Upper lobe of right lung (tissue), 1 donor: ENCODE results near the gene PXDC1. TPM values are rescaled to one million over a fixed set of nuclear protein-coding genes. Genes with fewer than 3 reads are reported as not detected.
"Not testable (repeated sequence)": the region's sequence is repeated elsewhere in the genome, so short reads cannot be mapped to it uniquely, and the experiment has no call there.

Experiments
- ATAC-seq: fragments of 200-7000 bp; cut with Tn5 transposase; one replicate; pipeline ENCODE4 v1.9.1; 2020; ENCODE audit warnings: mild to moderate bottlenecking, moderate library complexity
- DNase-seq: peaks from one replicate; pipeline ENCODE4 v3.0.0-alpha.2; 2020
- H3K27ac ChIP-seq: fragments of 200-600 bp; one replicate; pipeline ENCODE4 v1.8.0; 2022
- H3K27me3 ChIP-seq: fragments of 200-600 bp; one replicate; pipeline ENCODE4 v1.8.0; 2022; ENCODE audit warnings: mild to moderate bottlenecking
- H3K36me3 ChIP-seq: fragments of 200-600 bp; one replicate; pipeline ENCODE4 v1.8.0; 2022
- H3K4me1 ChIP-seq: fragments of 200-600 bp; one replicate; pipeline ENCODE4 v1.8.0; 2022
- H3K4me3 ChIP-seq: fragments of 200-600 bp; one replicate; pipeline ENCODE4 v1.8.0; 2022; ENCODE audit warnings: mild to moderate bottlenecking
- H3K9me3 ChIP-seq: fragments of 200-600 bp; one replicate; pipeline ENCODE4 v1.8.0; 2022
- intact Hi-C: fragments of 100-400 bp; cut with DNase I; formaldehyde crosslinking; loops from one replicate; pipeline ENCODE4 v1.11.0; 2022
- total RNA-seq: library from RNA; stranded (reverse); fragmentation: NEBNext Ultra II Directional; extraction: Animal tissue kit (Norgen Biotek cat#: 25700); gene quantifications from one replicate; pipeline ENCODE4 v1.2.1, GENCODE V29; 2021
- TF ChIP-seq, protein P1 (sequence below): fragments of 200-600 bp; IDR thresholded peaks from one replicate; pipeline ENCODE4 v1.8.0; 2022; ENCODE audit warnings: antibody characterized with exemption
- donor health status: DM: no; HTN: yes; CAD: no; lungs with severe emphysema.

The PXDC1 gene
- total RNA-seq, 1 donor from 2014 or later = 70.8 TPM

DNA sequence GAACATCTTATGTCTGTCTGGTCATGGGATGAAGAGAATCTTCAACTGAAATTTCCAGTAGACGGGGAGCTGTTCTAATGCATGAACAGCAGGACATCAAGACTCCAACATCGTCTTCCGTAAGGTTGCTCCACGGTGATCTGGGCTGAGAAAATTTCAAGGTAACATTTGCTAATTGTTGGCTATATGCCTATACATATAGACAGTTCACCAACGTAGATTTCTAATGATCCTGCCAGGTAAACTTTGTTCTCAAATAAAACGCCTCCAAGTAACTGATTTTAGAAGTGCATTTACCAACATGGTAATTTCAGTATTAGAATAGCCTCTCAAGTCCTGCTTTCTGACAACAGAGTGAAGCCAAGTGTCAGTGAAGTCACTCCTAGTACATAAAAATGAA, 11.3 kb upstream of the PXDC1 start:
- Histone ChIP-seq H3K9me3 (no peaks in the 10 kb centered on the region), H3K27ac (no peak overlapping the region), H3K36me3 (no peaks in the 10 kb centered on the region), H3K27me3 (no peaks in the 10 kb centered on the region), H3K4me1 (no peaks in the 10 kb centered on the region), H3K4me3 (no peak overlapping the region)
- intact Hi-C loops = no loop called here
- TF ChIP-seq, protein P1, sequence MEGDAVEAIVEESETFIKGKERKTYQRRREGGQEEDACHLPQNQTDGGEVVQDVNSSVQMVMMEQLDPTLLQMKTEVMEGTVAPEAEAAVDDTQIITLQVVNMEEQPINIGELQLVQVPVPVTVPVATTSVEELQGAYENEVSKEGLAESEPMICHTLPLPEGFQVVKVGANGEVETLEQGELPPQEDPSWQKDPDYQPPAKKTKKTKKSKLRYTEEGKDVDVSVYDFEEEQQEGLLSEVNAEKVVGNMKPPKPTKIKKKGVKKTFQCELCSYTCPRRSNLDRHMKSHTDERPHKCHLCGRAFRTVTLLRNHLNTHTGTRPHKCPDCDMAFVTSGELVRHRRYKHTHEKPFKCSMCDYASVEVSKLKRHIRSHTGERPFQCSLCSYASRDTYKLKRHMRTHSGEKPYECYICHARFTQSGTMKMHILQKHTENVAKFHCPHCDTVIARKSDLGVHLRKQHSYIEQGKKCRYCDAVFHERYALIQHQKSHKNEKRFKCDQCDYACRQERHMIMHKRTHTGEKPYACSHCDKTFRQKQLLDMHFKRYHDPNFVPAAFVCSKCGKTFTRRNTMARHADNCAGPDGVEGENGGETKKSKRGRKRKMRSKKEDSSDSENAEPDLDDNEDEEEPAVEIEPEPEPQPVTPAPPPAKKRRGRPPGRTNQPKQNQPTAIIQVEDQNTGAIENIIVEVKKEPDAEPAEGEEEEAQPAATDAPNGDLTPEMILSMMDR = no peak
- DNase-seq = no peak
- ATAC-seq = no peak

DNA sequence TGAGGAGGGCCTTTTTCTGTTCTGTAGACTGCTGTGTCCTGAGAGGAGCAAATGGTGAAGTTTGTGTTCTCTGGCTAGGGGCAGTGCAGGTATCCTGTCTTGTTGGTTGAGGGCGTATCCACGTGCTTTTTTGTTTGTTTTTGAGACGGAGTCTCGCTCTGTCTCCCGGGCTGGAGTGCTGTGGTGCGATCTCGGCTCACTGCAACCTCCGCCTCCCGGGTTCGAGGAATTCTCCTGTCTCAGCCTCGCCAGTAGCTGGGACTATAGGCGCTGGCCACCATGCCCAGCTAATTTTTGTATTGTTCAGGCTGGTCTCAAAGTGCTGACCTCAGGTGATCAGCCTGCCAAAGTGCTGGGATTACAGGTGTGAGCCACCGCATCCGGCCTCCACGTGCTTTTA, 10.8 kb upstream of the PXDC1 start:
- no peaks in the 10 kb centered on the region for H3K36me3 ChIP-seq
- no peak overlapping the region for H3K4me3 ChIP-seq
- no peak overlapping the region for H3K27ac ChIP-seq
- TF ChIP-seq, protein P1 = no peak
- H3K4me1 ChIP-seq = no peaks in the 10 kb centered on the region
- intact Hi-C loops = no loop called here
- H3K9me3 ChIP-seq = no peaks in the 10 kb centered on the region
- ATAC-seq (no peak), DNase-seq (no peak)
- no peaks in the 10 kb centered on the region for H3K27me3 ChIP-seq

DNA sequence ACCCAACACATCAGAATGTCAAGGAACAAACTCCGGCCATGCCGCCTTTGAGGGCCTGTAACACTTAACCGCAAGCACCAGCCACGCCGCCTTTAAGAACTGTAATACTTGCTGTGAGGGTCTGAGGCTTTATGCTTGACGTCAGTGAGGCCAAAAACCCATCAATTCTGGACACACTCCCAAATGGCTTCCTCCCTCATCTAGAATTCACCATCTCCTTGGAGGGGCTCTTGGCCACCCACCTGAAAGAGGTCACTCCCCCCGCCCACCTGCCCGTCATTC, 10.4 kb upstream of the PXDC1 start:
- TF ChIP-seq, protein P1 = no peak
- ATAC-seq (no peak), DNase-seq (no peak)
- Histone ChIP-seq H3K27ac (no peak overlapping the region), H3K27me3 (no peaks in the 10 kb centered on the region), H3K9me3 (no peaks in the 10 kb centered on the region), H3K36me3 (no peaks in the 10 kb centered on the region), H3K4me3 (no peak overlapping the region), H3K4me1 (no peaks in the 10 kb centered on the region)
- intact Hi-C loops = no loop called here

DNA sequence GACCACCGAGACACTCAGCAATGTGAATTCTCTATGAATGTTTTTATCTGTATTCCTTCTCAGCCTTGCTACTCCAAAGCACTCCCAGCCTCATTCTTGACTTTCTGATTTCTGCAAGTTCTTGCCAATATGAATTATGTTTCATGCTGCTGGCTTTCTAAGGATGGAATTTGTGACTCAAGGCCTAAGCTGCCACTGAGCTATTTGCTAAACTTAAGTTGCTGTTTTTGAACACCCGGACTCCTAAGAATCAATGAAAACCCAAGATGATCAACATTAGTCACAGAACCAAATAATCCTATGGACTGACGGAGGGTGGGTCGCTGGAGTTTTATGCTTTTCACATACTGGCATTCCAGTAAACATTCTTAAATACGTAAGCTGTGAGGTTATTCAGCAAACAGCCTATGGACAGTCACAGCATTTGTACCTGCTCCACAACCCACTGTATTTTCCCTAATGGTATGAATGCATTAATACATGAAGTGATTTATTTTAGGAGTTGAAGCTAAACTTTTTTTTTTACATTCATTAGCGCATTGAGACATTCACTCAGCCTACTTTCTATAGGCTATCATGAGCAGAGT, 8.2 kb upstream of the PXDC1 start:
- intact Hi-C loops = no loop called here
- Histone ChIP-seq H3K36me3 (no peaks in the 10 kb centered on the region), H3K27ac (no peak overlapping the region), H3K27me3 (no peaks in the 10 kb centered on the region), H3K9me3 (no peaks in the 10 kb centered on the region), H3K4me3 (no peak overlapping the region), H3K4me1 (no peaks in the 10 kb centered on the region)
- no peak for ATAC-seq
- TF ChIP-seq, protein P1 = no peak
- DNase-seq = no peak

DNA sequence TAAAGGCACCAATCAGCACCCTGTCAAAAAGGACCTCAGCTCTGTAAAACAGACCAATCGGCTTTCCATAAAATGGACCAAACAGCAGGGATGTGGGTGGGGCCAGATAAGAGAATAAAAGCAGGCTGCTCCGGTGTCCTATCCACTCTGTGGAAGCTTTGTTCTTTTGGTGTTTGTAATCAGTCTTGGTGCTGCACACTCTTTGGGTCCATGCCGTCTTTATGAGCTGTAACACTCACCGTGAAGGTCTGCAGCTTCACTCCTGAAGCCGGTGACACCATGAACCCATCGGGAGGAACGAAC, 7.3 kb upstream of the PXDC1 start:
- no peaks in the 10 kb centered on the region for H3K9me3 ChIP-seq
- ATAC-seq (no peak), DNase-seq (no peak)
- no peak overlapping the region for H3K27ac ChIP-seq
- TF ChIP-seq, protein P1 = no peak
- H3K4me3 ChIP-seq = no peak overlapping the region
- H3K36me3 ChIP-seq = no peaks in the 10 kb centered on the region
- no peaks in the 10 kb centered on the region for H3K4me1 ChIP-seq
- H3K27me3 ChIP-seq = no peaks in the 10 kb centered on the region
- intact Hi-C loops = no loop called here

DNA sequence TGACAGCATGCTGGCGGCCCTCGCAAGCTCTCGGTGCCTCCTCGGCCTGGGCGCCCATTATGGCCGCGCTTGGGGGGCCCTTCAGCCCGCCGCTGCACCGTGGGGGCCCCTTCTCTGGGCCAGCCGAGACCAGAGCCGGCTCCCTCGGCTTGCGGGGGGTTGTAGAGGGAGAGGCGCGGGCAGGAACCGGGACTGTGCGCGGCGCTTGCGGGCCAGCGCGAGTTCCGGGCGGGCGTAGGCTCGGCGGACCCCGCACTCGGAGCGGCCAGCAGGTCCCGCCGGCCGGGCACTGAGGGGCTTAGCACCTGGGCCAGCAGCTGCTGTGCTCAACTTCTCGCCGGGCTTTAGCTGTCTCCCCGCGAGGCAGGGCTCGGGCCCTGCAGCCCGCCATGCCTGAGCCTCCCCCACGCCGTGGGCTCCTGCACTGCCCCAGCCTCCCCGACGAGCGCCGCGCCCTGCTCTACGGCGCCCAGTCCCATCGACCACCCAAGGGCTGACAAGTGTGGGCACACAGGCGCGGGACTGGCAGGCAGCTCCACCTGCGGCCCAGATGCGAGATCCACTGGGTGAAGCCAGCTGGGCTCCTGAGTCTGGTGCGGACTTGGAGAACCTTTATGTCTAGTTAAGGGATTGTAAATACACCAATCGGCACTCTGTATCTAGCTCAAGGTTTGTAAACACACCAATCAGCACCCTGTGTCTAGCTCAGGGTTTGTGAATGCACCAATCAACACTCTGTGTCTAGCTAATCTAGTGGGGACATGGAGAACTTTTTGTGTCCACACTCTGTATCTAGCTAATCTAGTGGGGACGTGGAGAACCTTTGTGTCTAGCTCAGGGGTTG, 6.7 kb upstream of the PXDC1 start:
- H3K36me3 ChIP-seq, H3K4me3 ChIP-seq, intact Hi-C loops, DNase-seq, H3K27me3 ChIP-seq, H3K9me3 ChIP-seq, H3K4me1 ChIP-seq, H3K27ac ChIP-seq, ATAC-seq: not testable (repeated sequence)
